ENCODE measurements around the gene GCNT3. TPM values are rescaled to one million over a fixed set of nuclear protein-coding genes. Genes with fewer than 3 reads are reported as not detected.

Gene GCNT3
- total RNA-seq (2021) (0.52 and 0.80 TPM in 2 replicates), Bru-seq, nascent RNA (percentile 28 among the genes with signal in this experiment), BruChase-seq, experiment 1, labeled RNA remaining after a 2-hour chase (percentile 25 among the genes with signal in this experiment), BruChase-seq, experiment 2, labeled RNA remaining after a 6-hour chase (percentile 24 among the genes with signal in this experiment)
- long read RNA-seq, full-length matches to known transcripts, result 1 of 1 reads
- long read RNA-seq, partial matches to known transcripts, result 0 of 1 reads
- long read RNA-seq, other reads (novel, unspliced or antisense), result 0 of 1 reads

GRCh38 chr15:59611276-59612260 is at the start of gene GCNT3:
TSS of gene GCNT3 (plus strand) at chr15:59611783. CDS start at chr15:59618239, 6,456 bp downstream.
- POLR2A ChIA-PET (ENCODE audit: unreplicated experiment), result no interaction called here
- Histone ChIP-seq H3F3A (ENCODE audit: insufficient read depth, low read depth) (peaks cover 4% of the 10 kb centered on the region; the same call in 1 of the 2 replicates), H3K9me2 (ENCODE audit: insufficient read depth) (no peaks in the 10 kb centered on the region), H3K27me3 (ENCODE audit: insufficient read depth, low read depth) (no peaks in the 10 kb centered on the region), H3K27ac (peak within 1 kb of the TSS; percentile 75), H4K20me1 (ENCODE audit: insufficient read depth) (no peaks in the 10 kb centered on the region), H3K9me3 (ENCODE audit: insufficient read depth, low read depth) (no peaks in the 10 kb centered on the region), H3K4me2 (peak within 1 kb of the TSS; percentile 62), H2AFZ (no peak within 1 kb of the TSS), H3K79me2 (ENCODE audit: low read depth) (no peaks in the 10 kb centered on the region), H3K4me3 (no peak within 1 kb of the TSS; the same call in 1 of the 2 replicates), H3K36me3 (ENCODE audit: low read depth) (no peaks in the 10 kb centered on the region), H3K4me1 (replicated peaks; ENCODE audit: insufficient read depth) (peaks cover 28% of the 10 kb centered on the region)
- intact Hi-C loops (cut with micrococcal nuclease; ENCODE audit: unreplicated experiment), result no loop called here
- CTCF ChIA-PET, result interaction anchor here (0.5 to 1.4 kb wide), 2 partner anchors 60 to 79 kb away, joined by 3 read pairs; no protein-coding TSS in a partner anchor
- peak in 1 of 2 experiments; percentile 60 for DNase-seq
- no TSS peak for BruUV-seq (replicated peaks)
- TF ChIP-seq CTCF (conservative IDR thresholded peaks at IDR 0.05) (no peak), EZH2 (IDR thresholded peaks at IDR 0.05; ENCODE audit: low read depth) (no peak)

- H3K4me1 ChIP-seq (replicated peaks; ENCODE audit: insufficient read depth), result peaks cover 10% of the 10 kb centered on the region
- ChIA-PET POLR2A (ENCODE audit: unreplicated experiment) (interaction anchor here (0.6 kb wide), 1 partner anchor 781 kb away, joined by 3 read pairs; no protein-coding TSS in a partner anchor), CTCF (interaction anchor here (0.7 kb wide), 1 partner anchor 34 kb away, joined by 3 read pairs; no protein-coding TSS in a partner anchor)
- H3K36me3 ChIP-seq (ENCODE audit: low read depth), result no peaks in the 10 kb centered on the region
- peaks cover 8% of the 10 kb centered on the region; the same call in 1 of the 2 replicates for H3F3A ChIP-seq (ENCODE audit: insufficient read depth, low read depth)
- TF ChIP-seq CTCF (conservative IDR thresholded peaks at IDR 0.05), result 0 out of 2 replicates have a peak, but pooled peaks have one; percentile 39
- no peak for TF ChIP-seq EZH2 (IDR thresholded peaks at IDR 0.05; ENCODE audit: low read depth)
- H3K79me2 ChIP-seq (ENCODE audit: low read depth), result no peaks in the 10 kb centered on the region
- no peaks in the 10 kb centered on the region for H3K9me2 ChIP-seq (ENCODE audit: insufficient read depth)
- no peak overlapping the region for H2AFZ ChIP-seq
- H3K9me3 ChIP-seq (ENCODE audit: insufficient read depth, low read depth), result no peaks in the 10 kb centered on the region; the same call in 1 of the 2 replicates
- no peak overlapping the region for H3K27ac ChIP-seq
- no peaks in the 10 kb centered on the region for H4K20me1 ChIP-seq (ENCODE audit: insufficient read depth)
- no peak overlapping the region for H3K4me3 ChIP-seq
- BruUV-seq (replicated peaks), result no TSS peak
- intact Hi-C loops (cut with micrococcal nuclease; ENCODE audit: unreplicated experiment), result no loop called here
- no peaks in the 10 kb centered on the region for H3K27me3 ChIP-seq (ENCODE audit: insufficient read depth, low read depth)
- H3K4me2 ChIP-seq, result no peak overlapping the region
- no peak for DNase-seq
These were observed 49.0 kb upstream of the GCNT3 start for GRCh38 chr15:59562448-59563186.

- H3K79me2 ChIP-seq (ENCODE audit: low read depth), result no peaks in the 10 kb centered on the region
- H3K4me1 ChIP-seq (replicated peaks; ENCODE audit: insufficient read depth), result peaks cover 28% of the 10 kb centered on the region
- ChIA-PET CTCF (no interaction called here), POLR2A (ENCODE audit: unreplicated experiment) (no interaction called here)
- DNase-seq, result no peak
- H4K20me1 ChIP-seq (ENCODE audit: insufficient read depth), result no peaks in the 10 kb centered on the region
- intact Hi-C loops (cut with micrococcal nuclease; ENCODE audit: unreplicated experiment), result no loop called here
- BruUV-seq (replicated peaks), result no TSS peak
- TF ChIP-seq CTCF (conservative IDR thresholded peaks at IDR 0.05) (no peak), EZH2 (IDR thresholded peaks at IDR 0.05; ENCODE audit: low read depth) (no peak)
- no peak overlapping the region for H3K4me3 ChIP-seq
- no peaks in the 10 kb centered on the region; the same call in 1 of the 2 replicates for H3K9me3 ChIP-seq (ENCODE audit: insufficient read depth, low read depth)
- H3K27ac ChIP-seq, result no peak overlapping the region
- H2AFZ ChIP-seq, result no peak overlapping the region
- no peaks in the 10 kb centered on the region for H3K27me3 ChIP-seq (ENCODE audit: insufficient read depth, low read depth)
- no peak overlapping the region for H3K4me2 ChIP-seq
- H3K9me2 ChIP-seq (ENCODE audit: insufficient read depth), result no peaks in the 10 kb centered on the region
- H3F3A ChIP-seq (ENCODE audit: insufficient read depth, low read depth), result peaks cover 20% of the 10 kb centered on the region; the same call in 1 of the 2 replicates
- no peaks in the 10 kb centered on the region for H3K36me3 ChIP-seq (ENCODE audit: low read depth)
These were observed 46.3 kb upstream of the GCNT3 start for GRCh38 chr15:59565299-59565698.
